ENCODE data around the gene PTPRT.

GRCh38 chr20:42959996-42960395, 229.7 kb downstream of the PTPRT start:
- TF ChIP-seq, protein P1, sequence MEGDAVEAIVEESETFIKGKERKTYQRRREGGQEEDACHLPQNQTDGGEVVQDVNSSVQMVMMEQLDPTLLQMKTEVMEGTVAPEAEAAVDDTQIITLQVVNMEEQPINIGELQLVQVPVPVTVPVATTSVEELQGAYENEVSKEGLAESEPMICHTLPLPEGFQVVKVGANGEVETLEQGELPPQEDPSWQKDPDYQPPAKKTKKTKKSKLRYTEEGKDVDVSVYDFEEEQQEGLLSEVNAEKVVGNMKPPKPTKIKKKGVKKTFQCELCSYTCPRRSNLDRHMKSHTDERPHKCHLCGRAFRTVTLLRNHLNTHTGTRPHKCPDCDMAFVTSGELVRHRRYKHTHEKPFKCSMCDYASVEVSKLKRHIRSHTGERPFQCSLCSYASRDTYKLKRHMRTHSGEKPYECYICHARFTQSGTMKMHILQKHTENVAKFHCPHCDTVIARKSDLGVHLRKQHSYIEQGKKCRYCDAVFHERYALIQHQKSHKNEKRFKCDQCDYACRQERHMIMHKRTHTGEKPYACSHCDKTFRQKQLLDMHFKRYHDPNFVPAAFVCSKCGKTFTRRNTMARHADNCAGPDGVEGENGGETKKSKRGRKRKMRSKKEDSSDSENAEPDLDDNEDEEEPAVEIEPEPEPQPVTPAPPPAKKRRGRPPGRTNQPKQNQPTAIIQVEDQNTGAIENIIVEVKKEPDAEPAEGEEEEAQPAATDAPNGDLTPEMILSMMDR (IDR thresholded peaks at IDR 0.05): no peak
- TF ChIP-seq POLR2AphosphoS5 (IDR thresholded peaks at IDR 0.05): no peak

All from breast epithelium (tissue), 3 donors.